ENCODE results near the gene FGD2.

Gene FGD2

GRCh38 chr6:36997811-36998722 is 7.4 kb upstream of the FGD2 start:
- no peak for DNase-seq (ENCODE audit: low read depth)

DNA sequence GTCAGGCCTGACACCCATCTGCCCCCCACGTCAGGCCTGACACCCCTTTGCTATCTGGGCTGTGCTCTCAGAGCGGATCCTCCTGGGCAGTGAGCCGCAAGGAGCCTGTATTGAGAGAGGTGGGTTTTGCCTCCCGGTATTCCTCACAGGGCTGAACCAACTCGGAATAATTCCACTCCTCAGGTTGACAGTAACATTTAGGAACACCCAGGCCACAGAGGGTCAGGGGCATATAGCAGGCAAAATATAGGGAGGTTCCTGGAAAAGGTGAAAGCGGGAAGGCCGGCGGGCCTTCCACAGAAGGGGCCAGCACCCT is 6.8 kb upstream of the FGD2 start:
- DNase-seq (ENCODE audit: low read depth): no peak

- DNase-seq (ENCODE audit: low read depth): no peak
Observed at GRCh38 chr6:36999061-36999750, 6.2 kb upstream of the FGD2 start.

DNA sequence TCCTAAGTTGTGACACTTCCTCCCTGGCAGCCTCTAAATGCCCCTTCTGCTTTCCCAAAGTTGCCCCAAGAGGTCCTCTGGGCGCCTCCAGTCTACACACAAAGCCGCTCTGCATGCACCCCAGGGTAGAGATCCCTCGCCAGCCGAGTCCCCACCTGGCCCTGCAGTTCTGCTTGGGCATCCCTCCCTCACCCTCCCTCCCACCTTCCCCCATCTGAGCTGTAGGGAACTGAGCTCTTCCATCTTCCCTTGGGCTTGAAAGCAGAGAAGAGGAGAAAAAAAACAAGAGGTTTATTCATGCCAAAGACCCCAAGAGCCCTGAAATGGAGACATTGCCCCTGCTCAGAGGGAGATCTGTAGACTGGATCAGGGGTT is 5.7 kb upstream of the FGD2 start:
- no peak for DNase-seq (ENCODE audit: low read depth)

GRCh38 chr6:37004044-37004980 is 1.1 kb upstream of the FGD2 start:
- DNase-seq (ENCODE audit: low read depth): no peak

DNA sequence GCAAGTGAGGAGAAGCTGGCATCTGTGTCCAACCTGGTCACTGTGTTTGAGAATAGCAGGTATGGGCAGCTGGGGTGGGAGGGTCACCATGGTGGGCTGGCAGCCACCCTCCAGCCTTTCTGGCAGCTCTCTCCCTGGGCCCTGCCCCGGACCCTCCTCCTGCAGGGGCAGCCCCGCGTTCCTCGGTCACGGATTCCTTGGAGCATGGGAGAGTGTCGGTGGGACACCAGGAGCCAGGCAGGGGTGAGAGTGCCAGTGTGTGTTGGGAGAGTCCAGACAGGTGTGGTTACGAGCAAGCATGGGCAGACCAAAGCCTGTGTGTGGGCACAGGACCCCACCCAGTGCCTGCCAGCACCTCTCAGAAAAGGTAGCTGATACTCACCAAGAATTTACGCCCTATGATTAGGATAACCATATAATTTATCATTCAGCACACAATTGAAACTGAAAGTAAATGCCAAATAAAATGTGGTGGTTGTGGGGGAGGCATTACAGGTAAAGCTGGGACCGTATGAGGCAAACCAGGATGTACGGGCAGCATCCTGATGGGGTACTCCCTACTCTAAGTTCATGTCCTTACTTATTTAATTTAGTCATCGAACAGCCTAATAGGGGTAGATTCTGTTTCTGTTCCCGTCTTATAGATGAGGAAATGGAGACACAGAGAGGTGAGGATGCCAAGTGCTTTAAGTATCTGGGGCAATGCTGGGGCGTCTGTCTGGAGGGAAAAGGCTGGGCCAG is 542 bp downstream of the FGD2 start:
- no peak for DNase-seq (ENCODE audit: low read depth)

- DNase-seq (ENCODE audit: low read depth): no peak
Observed at GRCh38 chr6:37006793-37007339, 1.4 kb downstream of the FGD2 start.

- no peak for DNase-seq (ENCODE audit: low read depth)
Observed at GRCh38 chr6:37007340-37008043, 2.0 kb downstream of the FGD2 start.

GRCh38 chr6:37008484-37009465 is 3.3 kb downstream of the FGD2 start:
- no peak for DNase-seq (ENCODE audit: low read depth)

GRCh38 chr6:37010402-37010892 is 5.0 kb downstream of the FGD2 start:
- DNase-seq (ENCODE audit: low read depth): no peak

- no peak for DNase-seq (ENCODE audit: low read depth)
Observed at GRCh38 chr6:37011656-37012378, 6.4 kb downstream of the FGD2 start.

GRCh38 chr6:37013516-37014491 is 8.3 kb downstream of the FGD2 start:
- no peak for DNase-seq (ENCODE audit: low read depth)

DNA sequence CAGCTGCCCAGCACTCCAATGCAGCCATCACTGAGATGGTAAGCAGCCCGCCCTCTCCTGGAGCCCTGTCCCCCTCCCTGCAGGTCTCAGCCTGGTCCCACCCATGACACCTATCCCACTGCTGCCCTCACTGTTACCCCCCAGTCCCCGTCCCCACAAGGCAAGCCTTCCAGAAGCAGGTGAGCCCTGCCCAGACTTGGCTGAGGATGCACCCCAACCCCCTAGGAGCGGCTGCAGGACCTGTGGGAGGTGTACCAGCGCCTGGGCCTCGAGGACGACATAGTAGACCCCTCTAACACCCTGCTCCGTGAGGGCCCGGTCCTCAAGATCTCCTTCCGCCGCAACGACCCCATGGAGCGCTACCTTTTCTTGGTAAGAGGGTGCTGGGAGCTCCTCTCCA is 9.2 kb downstream of the FGD2 start:
- no peak for DNase-seq (ENCODE audit: low read depth)

DNA sequence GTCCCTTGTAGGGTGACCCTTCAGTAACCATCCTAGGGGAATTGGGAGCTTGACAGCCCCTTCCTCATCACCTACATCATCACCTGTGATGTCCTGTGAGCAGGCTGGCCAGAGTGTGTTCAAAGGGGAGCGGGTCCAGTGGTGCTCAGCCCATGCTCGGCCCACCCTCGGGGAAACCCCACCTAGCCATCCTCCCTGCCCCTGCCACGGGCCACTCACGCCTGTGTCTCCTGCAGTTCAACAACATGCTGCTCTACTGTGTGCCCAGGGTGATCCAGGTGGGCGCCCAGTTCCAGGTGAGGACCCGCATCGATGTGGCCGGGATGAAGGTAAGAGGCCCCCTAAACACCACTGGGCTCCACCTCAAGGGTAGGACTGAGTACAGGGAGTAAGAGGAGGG is 10.1 kb downstream of the FGD2 start:
- DNase-seq (ENCODE audit: low read depth): no peak

- DNase-seq (ENCODE audit: low read depth): no peak
Observed at GRCh38 chr6:37016995-37017394, 11.5 kb downstream of the FGD2 start.

DNA sequence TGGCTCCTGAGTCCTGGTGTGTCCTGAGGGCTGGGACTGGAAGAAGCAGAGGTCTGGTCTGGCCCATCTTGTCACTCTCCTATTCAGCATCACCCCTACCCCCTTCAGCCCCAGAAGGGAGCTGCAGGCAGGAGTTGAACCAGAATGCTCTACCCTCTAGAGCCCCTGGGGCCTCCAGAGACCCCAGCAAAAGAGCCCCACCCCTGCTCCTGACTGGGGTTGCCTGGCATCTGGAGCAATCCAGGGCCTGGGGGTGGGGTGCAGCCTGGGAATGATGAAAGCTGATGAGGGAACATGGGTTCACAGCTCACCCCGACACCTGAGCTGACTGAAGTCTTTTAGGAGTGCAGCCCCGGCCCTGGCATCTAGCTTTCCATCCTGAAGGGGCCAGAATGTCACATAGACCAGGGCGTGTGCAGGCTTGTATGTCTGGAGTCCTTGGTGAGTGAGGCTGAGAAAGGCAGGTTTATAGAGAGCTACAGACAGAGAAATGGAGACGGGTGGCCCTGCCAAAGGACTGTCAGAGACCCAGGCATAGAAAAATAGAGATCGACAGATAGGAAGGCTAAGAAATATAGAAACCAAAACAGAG is 12.2 kb downstream of the FGD2 start:
- DNase-seq (ENCODE audit: low read depth): no peak
